Measurements from ENCODE around the gene NXNL1.

NXNL1 gene

DNA sequence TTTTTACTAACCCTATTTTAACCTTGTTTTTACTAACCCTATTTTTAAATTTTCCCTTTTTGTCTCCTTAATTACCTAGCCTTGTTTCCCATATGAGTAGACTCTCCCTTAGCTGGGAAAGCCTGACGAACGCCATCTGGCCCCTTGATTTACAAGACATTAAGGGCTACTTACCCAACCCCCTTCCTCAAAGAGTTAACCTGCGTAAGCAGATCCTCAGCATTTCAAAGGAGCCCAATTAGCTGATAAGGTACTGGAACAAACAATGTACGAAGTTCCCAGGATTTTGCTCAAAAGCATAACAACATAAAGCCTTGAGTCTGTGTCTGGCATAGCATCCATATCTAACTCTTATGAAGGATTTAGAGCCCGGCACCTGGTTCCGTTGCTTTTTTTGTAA lies 45.6 kb downstream of the NXNL1 start:
- DNase-seq, result no peak

DNA sequence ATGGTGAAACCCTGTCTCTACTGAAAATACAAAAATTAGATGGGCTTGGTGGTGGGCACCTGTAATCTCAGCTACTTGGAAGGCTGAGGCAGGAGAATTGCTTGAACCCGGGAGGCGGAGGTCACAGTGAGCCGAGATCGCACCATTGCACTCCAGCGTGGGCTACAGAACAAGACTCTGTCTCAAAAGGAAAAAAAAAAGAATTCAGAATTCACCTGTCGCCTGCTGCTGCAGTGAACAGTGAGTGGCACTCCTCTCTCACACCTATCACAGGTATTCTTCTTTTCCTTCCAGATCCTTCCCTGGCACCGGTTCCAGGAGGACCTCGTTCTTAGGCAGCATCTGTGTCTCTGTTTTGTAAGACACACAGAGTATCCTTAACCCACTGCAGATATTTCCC lies 46.6 kb downstream of the NXNL1 start:
- DNase-seq, result no peak

DNA sequence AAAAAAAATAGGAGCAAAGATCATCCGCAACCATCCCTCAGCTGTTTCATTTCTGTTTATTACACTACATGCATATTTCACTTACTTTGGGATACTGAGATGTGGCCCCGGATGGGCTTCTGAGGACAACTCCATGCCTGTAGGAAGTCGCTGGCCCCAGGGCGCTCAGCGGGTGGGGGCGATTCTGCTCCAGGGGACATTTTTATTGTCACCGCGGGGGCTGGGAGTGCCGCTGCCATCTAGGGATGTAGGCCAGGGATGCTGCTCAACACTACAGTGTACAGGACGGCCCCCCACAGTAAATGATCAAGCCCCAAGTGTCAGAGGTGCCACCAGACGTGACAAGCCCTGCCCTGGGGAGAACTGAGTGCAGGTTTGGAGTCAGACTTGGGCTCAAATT lies 48.9 kb downstream of the NXNL1 start:
- DNase-seq, result no peak

DNA sequence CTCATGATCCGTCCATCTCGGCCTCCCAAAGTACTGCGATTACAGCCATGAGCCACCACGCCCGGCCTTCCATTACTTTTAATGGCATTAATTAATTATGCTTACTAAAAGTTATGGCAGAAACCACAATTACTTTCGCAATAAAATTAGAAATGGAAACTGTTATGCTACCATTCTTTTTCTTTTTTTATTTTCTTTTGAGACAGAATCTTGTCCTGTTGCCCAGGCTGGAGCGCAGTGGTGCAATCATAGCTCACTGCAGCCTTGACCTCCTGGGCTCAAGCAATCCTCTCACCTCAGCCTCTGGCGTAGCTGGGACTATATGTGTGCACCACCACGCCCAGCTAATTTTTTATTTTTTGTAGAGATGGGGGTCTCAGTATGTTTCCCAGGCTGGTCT lies 50.7 kb downstream of the NXNL1 start:
- DNase-seq, result no peak

DNA sequence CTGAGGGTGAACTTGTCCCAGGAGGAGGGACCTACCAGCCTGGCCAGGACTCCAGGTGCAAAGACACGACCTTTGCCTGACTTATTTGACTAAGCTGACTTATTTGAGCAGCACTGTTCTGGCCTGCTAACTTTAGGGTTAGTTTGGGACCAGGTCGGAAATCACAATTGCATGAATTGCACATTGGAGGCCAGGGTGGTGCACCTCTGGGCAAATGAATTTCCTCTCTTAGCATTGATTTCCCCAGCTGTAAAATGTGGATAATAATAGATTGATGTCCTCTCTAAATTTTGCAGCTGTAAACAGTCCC lies 53.9 kb downstream of the NXNL1 start:
- DNase-seq, result no peak

DNA sequence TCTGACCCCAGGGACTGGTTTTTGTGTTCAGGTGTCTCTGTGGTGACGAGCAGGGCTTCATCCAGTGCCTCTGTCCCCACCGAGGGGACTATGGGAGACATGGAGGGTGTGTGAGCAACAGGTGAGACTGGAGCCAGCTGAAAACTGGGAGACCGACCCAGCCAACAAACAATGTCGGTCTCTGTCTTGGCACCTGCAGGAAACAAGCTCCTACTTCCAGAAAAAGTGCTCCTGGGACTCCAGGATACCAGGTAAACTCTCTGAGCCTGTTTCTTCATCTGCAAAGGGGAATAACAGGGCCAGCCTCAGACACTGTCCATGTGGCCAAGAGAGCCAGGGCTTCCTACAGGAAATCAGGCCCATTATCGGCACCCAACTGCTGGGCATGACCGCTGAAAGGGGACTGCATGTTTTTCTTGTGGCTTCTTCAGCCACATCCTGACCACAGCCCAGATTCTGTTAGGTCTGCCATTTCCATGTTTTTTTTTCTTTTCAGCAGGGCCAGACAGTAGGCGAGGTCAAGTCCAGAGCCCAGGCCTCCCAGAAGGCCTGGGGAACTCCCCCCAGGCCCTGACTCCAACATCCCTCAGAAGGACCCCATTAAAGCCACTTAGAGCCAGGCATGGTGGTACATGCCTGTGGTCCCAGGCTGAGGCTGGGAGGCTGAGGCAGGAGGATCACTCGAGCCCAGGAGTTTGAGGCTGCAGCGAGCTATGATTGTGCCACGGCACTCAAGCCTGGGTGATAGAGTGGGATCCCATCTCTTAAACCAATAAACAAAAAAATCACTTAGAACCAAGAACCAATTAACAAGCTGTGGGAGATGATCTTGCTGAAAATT lies 54.5 kb downstream of the NXNL1 start:
- peak; percentile 41 for DNase-seq
